ENCODE data around the gene ZFP92.
"Not testable (repeated sequence)": the region's sequence is repeated elsewhere in the genome, so short reads cannot be mapped to it uniquely, and the experiment has no call there.

Gene ZFP92

DNA sequence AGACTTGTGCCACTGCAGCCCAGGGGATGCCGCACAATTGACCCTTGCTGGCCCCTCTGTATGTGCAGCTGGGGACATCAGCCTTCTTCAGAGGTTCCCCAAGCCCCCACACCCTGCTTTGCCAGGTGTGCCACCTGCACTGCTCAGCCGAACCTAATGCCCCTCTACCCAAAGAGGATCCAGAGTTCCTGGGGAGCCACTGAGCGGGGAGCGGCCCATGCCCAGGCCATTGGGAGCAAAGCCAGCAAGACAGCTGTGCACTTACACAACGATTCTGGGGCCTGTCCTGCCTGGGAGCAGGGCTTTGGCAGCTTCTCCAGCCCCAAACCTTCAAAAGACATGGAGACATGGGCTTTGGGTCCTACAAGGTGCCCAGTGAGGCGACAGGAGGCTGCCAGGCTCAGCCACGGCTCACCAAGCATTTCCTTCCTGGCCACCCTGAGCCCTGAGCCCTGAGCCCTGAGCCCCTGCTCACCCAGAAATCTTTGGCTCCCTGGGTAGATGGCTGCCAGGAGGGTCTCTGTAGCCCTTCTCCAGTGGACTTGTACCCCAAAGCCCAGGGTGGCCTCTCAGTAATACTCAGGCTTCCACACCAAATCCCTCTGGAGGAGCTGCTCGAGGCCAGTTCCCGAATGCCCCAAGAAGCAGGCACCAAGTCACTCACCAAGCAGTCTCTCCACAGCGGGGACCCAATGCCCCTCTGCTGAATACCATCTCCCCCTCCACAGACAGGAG lies 23.1 kb upstream of the ZFP92 start:
- no peak for DNase-seq

DNA sequence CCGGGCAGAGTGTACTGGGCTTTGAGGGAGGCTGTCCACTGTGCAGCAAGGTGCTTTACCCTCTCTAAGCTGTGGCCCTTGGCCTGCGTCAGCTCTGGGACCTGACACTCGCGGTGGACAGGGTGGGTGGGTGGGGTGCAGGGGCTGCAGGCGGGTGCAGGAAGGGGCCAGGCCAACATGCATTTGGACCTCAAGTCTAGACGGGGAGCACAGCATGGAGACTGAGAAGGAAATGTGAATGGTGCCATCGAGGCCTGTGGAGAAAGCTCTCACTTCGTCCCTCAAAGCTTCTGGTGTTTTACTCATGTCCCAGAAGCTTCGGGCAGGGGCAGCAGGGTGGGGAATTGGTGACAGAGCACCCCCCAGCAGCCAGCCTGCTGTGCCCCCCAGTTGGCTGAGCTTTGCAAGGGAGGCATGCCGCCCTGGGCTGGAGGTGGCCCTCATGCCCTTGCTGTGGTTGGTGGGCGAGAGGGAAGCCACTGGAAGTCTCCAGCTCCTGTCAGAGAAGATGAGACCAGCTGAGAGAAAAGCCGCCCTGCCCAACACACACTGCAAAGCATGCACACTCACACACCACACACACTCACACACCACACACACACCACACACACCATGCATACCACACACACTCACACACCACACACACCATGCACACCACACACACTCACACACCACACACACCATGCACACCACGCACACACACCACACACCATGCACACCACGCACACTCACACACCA lies 22.4 kb upstream of the ZFP92 start:
- no peak for DNase-seq

DNA sequence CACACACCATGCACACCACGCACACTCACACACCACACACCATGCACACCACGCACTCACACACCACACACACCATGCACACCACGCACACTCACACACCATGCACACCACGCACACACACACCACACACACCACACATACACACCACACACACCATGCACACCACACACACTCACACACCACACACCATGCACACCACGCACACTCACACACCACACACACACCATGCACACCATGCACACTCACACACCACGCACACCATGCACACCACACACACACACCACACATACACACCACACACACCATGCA lies 21.9 kb upstream of the ZFP92 start:
- DNase-seq = not testable (repeated sequence)

DNA sequence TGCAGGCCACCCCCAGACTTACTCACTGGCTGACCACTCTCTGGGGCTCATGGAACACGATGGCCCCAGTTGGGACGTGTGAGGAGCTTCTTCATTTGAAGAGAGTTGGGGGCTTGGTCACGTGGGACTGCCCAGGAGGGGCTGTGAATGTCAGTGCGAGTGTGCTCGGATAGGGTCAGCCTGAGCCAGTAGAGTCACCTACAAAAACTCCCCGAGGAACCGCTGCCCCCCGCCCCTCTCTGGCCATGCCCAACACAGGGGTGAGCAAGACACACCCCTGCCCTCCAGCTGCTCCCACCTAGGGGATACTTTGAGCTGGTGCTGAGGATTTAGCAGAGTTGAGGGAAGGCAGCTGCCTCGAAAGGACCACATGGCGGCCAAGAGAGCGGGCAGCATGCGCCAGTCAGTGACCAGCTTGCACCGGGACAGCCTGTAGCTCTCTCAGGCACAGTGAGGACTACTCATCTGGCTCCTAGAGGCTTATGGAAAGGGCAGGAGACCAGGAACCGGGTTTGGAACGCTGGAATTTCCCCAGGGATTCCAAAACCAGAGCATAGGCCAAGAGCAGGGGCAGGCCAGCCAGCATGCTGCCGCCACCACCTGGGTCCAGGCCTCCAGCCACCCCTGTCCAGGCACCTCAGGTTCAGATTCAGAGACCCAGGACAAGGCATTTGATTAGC lies 18.5 kb upstream of the ZFP92 start:
- no peak for DNase-seq

DNA sequence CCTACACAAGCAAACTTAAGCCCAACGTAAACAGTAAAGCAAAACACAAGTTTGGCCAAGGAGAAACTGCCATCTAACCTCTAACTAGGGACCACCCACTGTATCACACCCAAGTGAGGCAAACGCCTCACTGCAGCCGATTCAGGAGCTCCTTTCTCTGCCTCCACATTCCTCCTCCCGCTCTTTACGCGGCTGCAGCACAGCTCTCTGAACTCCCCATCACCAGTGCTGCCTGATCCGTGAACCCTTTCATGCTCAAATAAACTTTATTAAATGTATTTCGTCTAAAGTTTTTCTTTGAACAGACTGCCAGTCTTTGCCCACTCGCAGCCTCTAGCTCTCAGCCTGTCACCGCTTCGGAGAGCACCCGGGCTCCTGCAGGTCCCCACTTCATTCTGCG lies 16.7 kb upstream of the ZFP92 start:
- DNase-seq = no peak

DNA sequence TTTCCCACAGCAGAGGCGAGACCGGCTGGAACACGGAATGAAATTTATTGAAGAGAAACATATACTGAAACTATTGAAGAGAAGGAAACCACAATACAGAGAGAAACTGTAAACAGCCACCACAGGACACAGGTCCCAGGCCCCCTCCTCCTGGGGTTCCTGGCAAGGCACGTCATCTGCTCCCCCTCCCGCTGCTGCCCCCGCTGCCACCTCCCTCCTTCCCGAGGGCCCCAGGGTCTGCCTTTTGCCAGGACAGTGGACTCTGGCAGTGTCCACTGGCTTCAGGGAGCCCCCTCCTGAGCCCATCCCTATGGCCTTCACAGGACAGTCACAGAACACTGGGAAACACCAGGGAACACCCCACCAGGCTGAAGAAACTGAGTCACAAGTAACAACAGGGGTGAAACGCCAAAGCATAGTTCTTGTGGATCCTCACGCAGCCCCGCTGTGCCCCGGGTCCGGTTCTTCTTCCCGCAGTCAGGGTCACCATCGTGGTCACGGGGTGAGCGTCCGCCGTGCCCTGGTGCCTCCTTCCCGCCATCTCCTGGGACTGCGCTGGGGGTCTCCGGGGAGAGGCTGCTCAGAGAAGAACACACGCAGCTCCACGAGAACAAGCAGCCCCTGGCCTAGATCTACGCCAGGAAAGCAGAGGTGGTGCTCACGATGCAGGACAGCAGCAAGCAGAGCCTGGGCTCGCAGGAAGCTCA lies 15.5 kb upstream of the ZFP92 start:
- DNase-seq = no peak

DNA sequence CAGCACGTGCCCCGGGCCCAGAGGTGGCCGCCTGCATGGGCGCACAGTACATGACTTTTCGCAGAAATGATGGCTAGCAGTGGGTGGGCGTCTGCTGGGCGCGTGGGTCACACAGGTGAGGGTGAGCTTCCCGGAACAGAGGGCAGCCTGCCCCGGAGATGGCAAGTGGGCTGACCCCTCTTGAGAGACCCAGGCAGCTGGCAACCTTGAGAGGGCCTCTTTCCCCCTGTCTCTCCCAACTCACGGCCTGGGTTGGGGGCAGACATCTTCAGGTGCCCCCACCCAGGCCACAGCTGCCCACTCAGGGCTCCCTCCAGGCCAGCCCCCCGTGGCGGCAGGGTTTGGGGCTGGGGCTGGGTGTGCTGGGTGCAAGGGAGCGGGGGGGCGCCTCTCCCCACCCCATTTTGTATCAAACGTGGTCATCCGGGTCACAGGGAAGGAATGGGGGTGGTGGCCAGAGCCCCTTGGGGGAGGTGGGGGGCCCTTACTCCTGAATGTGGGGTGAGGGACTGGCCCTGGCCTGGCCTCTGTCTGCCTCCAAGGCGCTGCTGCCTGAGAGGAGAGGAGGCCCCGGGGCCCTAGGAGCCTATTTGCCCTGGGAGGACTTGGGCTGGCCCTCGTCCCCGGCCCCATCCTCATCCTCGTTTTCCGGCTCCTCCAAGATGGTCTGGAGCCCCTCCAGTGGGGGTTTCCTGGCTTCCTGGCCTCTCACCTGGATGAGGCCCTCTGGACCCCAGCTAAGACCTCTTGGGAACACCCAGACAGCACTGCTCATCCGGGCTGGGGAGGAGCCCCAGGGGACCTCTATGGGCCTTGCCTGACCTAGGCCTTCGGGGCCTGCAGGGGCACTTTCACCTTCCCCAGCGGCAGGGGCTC lies 14.7 kb upstream of the ZFP92 start:
- no peak for DNase-seq

DNA sequence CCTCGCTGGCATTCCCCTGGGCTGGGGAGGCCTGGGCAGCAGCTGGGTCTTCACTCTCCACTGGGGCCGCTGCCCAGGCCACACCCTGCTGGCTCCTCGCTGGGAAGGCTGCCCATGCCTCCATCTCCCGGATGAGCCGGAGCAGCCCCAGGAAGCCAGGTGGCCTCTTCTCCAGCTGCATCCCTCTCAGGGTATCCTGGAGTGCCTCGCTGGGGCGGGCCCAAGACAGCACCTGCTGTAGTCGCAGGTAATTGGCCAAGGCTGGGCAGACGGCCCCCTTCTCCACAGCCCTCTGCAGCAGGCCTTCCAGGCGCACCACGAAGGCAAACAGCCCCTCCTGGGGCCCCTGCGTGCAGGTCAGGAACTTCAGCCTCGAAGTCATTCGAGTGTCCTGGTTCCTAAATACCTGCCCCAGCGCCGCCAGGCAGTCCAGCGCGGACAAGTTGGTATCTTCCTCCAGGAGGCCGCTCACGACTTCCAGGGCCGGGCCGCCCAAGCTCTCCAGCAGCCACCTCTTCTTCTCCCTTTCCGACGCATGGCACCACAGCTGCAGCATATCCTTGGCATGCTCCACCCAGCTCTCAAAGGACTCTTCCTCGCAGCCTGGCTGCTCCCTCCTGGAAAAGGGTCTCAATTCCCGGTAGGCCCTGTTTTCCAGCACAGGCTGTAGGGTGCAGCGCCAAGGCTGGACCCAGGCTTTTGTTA lies 13.9 kb upstream of the ZFP92 start:
- DNase-seq = no peak

DNA sequence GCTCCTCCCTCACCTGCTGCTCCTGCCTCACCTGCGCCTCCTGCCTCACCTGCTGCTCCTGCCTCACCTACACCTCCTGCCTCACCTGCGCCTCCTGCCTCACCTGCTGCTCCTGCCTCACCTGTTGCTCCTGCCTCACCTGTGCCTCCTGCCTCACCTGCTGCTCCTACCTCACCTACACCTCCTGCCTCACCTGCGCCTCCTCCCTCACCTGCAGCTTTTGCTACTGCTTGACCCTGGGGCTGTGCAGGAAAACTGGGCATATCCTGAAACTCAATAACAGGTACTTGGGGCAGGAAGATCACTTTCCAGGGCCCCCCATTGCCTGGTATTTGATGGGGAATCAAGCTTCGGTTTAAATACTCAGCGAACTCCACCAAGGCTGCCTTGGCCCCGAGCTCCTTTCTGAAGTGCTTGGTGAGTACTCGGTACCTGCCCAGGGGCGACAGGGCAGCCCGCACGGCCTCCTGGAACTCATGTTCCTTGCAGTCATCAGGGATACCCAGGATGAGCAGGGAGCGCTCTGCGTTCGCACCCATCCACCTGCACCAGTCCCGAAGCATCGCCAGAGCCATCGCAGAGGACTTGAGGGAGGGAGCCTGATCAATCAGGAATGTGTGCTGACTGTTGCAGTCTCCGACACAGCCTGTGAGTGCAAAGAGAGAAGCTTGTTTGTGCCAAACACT lies 12.9 kb upstream of the ZFP92 start:
- no peak for DNase-seq

DNA sequence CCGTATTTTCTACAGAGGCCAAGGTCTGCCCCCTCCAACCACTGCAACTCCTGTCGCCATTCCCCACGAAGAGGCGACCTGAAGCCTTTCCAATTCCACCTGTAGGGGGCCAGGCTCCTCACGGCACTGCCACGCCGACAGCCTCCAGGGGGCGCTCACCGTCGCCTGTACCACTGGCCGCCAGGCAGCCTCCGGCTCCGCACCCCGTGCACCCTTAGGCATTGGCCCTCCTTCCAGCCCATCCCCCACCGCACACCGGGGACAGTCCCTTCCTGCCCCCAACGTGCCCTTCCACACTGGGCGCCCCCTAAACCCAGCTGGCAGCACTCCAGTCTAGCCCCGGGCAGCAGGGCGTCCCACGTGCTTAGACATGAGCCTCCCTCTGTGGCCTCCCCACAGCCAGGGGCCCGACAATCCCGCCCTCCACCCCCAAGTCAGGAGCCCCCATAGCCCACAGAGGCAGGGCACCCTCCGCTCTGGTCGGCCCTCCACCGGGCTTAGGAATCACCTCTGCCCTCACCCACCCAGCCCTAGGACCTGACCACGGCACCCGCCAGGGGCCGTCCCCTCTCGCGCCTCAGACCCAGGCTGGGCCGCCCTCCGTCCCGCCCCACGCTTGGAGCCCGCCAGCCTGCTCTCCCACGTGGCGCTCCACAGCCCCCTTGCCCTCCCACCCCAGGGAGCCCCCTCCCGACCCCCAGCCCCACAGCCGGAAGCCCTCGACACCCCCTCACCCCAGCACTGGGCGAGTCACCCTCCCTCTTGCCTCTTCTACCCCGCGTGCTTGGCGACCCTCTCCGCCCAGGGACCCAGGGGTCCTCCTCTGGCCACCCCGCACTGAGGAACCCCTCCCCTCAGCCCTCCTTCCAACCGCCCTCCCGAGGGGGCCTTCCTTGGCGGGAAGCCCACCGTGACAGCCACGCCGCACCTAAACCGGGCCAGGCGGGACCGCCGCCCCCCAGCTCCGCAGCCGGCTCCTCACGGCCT lies 10.8 kb upstream of the ZFP92 start:
- DNase-seq = no peak

DNA sequence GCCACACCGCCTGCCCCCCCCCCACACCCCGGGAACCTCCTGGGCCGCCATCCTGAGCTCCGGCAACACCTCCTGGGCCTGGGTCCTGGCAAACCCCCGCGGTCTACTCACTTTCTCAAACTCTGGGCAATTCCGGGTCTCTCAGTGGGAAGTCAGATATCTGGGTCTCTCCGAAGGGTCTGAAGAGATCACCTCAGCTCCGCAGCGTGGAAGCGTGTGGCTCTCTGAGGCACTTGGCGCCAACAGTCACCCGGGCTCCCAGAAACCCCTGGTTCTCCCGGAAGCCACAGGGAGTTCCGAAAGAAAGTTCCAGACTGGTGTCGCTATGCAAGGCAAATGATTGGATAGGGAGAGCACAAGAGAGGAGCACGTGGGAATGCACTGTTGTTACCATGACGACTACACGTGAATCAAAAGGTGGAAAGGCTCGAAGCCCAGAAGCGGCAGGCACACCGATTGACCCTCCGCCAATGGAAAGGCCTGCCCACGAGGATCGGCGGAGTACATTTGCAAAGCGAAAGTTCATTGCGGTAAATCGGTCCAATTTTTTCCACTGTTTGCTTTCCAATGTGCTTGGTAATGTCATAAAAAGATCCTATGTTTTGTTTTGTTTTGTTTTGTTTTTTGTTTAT lies 10.0 kb upstream of the ZFP92 start, which contains the start of gene PNMA6E:
TSS of gene PNMA6E (minus strand) at position 218 of the 632 bp plus-strand sequence. CDS start 2,501 bp downstream, outside the sequence.
- DNase-seq = no peak

DNA sequence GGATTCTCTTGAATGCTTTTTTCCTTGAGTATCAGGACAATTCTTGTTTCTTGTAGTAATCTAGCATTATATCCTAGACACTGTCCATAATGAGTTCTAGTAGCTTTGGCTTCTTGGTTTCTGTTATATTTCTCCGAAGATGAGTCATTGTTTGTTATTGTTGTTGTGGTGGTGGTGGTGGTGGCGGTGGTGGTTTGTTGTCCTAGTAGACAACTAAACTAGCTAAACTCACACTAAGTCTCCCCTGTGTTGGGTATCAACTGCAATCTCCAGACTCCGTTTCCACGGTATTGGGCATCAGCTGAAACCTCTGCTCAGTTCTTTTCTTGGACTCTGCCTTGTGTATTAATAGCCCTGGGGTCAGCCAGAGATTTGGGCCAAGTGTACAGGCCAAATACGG lies 6.9 kb upstream of the ZFP92 start:
- DNase-seq = not testable (repeated sequence)

DNA sequence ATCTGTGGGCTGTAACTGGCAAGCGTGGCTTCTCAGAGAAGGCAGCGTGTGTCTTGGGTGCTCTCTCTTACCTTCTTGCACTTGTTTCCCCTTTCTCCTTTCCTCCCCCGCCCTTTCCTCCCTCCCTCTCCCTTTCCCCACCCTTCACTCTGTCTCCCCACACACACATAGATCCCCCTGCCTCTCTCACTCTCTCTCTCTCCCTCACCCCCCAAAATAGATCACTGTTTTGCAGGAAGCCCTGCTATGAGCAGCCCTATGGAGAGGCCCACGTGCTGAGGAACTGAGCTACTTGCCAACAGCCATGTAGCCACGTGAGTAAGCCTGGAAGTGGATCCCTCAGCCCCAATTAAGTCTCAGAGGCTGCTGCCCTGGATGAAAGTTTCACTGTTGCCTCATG lies 5.8 kb upstream of the ZFP92 start:
- no peak for DNase-seq

DNA sequence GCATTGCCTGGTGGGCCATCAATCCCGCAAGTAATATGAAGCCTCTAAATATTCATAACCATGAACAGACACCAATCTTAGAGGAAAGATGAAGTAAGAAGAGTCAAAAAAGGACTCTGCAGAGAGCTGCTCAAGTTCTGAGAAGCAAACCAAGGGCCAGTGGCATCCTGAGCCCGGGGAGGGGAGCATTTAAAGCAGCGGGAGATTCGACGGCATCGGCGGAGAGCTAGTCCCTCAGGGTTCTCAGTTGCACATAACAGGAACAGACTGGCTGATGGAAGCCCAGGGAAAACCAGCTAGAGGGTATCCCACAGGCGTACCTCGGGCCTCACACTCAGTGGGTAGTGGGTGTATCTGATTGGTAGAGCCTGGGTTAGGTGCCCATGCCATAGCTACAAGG lies 5.3 kb upstream of the ZFP92 start:
- no peak for DNase-seq

DNA sequence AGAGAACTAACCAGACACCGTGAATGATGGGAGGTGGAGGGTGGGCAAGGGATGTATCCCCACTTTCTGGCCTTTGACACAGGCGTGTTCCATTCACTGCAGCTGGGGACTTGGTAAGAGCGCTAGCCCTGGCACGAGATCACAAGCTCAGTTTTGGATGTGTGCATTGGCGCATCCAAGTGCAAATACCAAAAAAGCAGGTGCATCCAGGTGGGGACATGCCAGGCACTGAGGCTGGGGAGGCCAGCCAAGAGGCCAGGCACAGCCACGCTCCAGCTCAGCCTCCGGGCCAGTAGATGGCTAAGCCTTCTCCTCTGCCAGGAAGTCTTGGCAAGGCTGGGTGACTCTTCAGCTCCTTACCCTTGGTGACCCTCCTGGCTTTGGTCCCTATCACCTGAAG lies 4.4 kb upstream of the ZFP92 start:
- no peak for DNase-seq

DNA sequence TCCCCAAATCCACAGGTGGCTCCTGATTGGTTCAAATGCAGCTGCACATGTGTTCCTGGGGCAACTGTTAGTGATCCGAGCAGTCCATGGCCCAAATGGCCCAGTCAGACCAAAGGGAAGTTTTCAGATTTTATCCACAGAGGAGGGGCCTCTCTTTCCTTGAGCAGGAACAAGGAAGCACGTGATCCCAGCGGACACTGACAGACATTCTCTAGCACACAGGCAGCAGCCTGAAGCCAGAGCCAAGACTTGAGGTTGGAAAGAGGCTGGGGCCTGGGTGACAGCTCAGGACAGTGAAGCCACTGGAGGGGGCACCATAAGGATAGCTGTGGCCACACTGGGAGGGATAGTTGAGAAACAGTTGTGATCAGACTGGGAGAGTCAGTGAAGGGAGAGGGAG lies 3.5 kb upstream of the ZFP92 start:
- no peak for DNase-seq

DNA sequence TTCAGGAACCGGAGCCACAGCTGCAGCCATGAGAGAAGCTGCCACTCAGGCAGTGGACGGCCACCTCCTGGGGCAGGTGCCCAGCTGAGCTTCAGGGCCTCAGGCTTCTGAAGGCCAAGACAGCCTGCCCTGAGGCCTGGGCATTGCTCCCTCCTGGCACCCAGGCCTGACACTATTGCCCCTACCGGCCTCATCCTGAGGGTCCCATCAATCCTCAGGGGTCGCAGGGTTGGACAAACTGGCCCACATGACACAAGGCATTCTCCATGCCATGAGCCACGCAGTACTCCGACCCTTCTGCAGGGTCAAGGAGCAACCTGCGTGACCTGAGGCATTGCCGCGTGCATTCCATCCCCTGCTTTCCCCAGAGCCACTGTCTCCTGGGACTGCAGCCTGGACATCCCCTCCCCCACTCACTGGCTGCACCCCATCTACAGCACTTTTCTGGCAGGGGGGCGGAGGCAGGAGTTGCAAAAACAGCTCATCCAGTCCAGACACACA lies 3.0 kb upstream of the ZFP92 start:
- no peak for DNase-seq

DNA sequence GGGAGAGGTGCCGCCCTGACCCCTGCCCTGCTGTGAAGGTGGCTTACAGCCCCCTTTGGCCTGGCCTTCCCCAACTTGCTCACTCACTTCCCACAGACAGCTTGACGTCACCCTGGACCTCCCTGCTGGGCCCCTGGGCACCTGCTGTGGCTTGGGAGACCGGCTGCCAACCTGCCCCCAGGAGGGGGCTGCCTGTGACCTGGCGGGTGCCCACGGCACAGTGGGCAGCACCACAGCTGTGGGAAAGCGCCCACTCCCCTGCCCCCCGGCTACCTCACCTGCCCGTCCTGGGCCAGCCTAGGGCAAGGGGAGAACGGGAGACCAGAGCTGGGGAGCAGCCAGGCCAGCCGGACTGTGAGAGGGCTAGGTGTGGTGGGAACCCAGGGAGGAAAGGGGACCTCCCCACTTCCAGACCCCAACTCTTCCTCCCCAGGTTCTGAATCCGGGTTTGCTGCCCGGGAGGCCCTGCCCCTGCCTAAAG lies 2.4 kb upstream of the ZFP92 start:
- no peak for DNase-seq
